Keratinocyte (primary cell): ENCODE measurements around the gene TUBGCP6. TPM values are rescaled to one million over a fixed set of nuclear protein-coding genes. Genes with fewer than 3 reads are reported as not detected.
A peak's percentile ranks its signal among the peaks of the same experiment; 100 is the strongest.

Experiments used
- DNase-seq: peaks from one replicate; pipeline ENCODE4 v3.0.0-alpha.2; 2011; ENCODE audit warnings: low read depth, missing footprints, low spot score
- FAIRE-seq: peaks from 2 replicates; lab custom pipeline; 2011; peaks lifted over from hg19 to GRCh38; lab: Jason Lieb, UNC
- H2AFZ ChIP-seq: 2 replicates; pipeline ENCODE4 v1.6.0; 2012; ENCODE audit warnings: low read length, control low read depth, inconsistent platforms; ENCODE audit not compliant: control insufficient read depth
- H3K27ac ChIP-seq: 2 replicates; pipeline ENCODE4 v1.5.1; 2011; ENCODE audit warnings: low read length; ENCODE audit not compliant: control insufficient read depth, insufficient read depth
- H3K27me3 ChIP-seq: 3 replicates; pipeline ENCODE4 v1.6.0; 2011; ENCODE audit warnings: low read length; ENCODE audit not compliant: control insufficient read depth, insufficient read depth; ENCODE audit errors: extremely low read depth
- H3K36me3 ChIP-seq, 2 experiments: 2 replicates in 1 of 2; 3 replicates in 1 of 2; pipeline ENCODE4 v1.5.1; 2011; ENCODE audit warnings: low read length in 2 of 2, mild to moderate bottlenecking in 1 of 2; ENCODE audit not compliant: control insufficient read depth in 2 of 2, insufficient read depth in 2 of 2; ENCODE audit errors: extremely low read depth in 1 of 2
- H3K4me1 ChIP-seq: 3 replicates; pipeline ENCODE4 v1.5.1; 2011; ENCODE audit warnings: low read length; ENCODE audit not compliant: control insufficient read depth, insufficient read depth; ENCODE audit errors: extremely low read depth
- H3K4me2 ChIP-seq: 3 replicates; pipeline ENCODE4 v1.6.0; 2011; ENCODE audit warnings: low read depth, low read length; ENCODE audit not compliant: control insufficient read depth, insufficient read depth; ENCODE audit errors: extremely low read depth
- H3K4me3 ChIP-seq, 3 experiments: fragments of 200-600 bp in 1 of 3; sonication (generic) in 1 of 3; 2 replicates in 2 of 3; 3 replicates in 1 of 3; pipeline ENCODE4 v1.5.1; 2011 to 2016; ENCODE audit warnings: low read length in 3 of 3, mild to moderate bottlenecking in 3 of 3, control low read depth in 2 of 3, inconsistent platforms in 1 of 3, low read depth in 1 of 3, mixed read lengths in 1 of 3, mixed run types in 1 of 3, moderate library complexity in 1 of 3; ENCODE audit not compliant: control insufficient read depth in 2 of 3, insufficient read depth in 2 of 3; ENCODE audit errors: extremely low read depth in 1 of 3
- H3K79me2 ChIP-seq: 2 replicates; pipeline ENCODE4 v1.6.0; 2012; ENCODE audit warnings: low read length; ENCODE audit not compliant: control insufficient read depth, insufficient read depth
- H3K9ac ChIP-seq: 3 replicates; pipeline ENCODE4 v1.6.0; 2011; ENCODE audit warnings: low read length; ENCODE audit not compliant: control insufficient read depth, insufficient read depth; ENCODE audit errors: extremely low read depth
- H3K9me1 ChIP-seq: 3 replicates; pipeline ENCODE4 v1.6.0; 2011; ENCODE audit warnings: low read length; ENCODE audit not compliant: control insufficient read depth, insufficient read depth; ENCODE audit errors: extremely low read depth
- H3K9me3 ChIP-seq: 2 replicates; pipeline ENCODE4 v1.5.1; 2012; ENCODE audit warnings: low read depth, low read length; ENCODE audit not compliant: control insufficient read depth
- H4K20me1 ChIP-seq: 3 replicates; pipeline ENCODE4 v1.6.0; 2011; ENCODE audit warnings: low read length; ENCODE audit not compliant: control insufficient read depth, insufficient read depth; ENCODE audit errors: extremely low read depth
- CTCF ChIP-seq, 3 experiments: IDR thresholded peaks in 1 of 3; conservative IDR thresholded peaks in 1 of 3; optimal IDR thresholded peaks in 1 of 3; 2 replicates in 2 of 3; 3 replicates in 1 of 3; pipeline versions ENCODE3 to v1.5.1; 2011; ENCODE audit warnings: low read length in 3 of 3, mild to moderate bottlenecking in 3 of 3, moderate library complexity in 2 of 3, control low read depth in 1 of 3, inconsistent platforms in 1 of 3; ENCODE audit not compliant: insufficient read depth in 2 of 3; ENCODE audit errors: extremely low read depth in 1 of 3
- EZH2 ChIP-seq: IDR thresholded peaks from one replicate; pipeline ENCODE4 v1.6.1; 2012; ENCODE audit warnings: inconsistent platforms, mild to moderate bottlenecking, low read length, moderate library complexity
- dilution Hi-C: fragments of 300-500 bp; cut with MboI; formaldehyde crosslinking; loops from one replicate; pipeline ENCODE4 v1.7.0; 2020; ENCODE audit warnings: low sequenced_read_pairs; ENCODE audit not compliant: extremely low pct_ligation_motif_present
- polyA plus RNA-seq, 5 experiments: library from polyadenylated mRNA; depleted of rRNA in 3 of 5; stranded (reverse) in 3 of 5; stranded (forward) in 1 of 5; unstranded in 1 of 5; fragments of >200 nt; gene quantifications; 1 replicate in 1 of 5; 2 replicates in 3 of 5; 3 replicates in 1 of 5; pipeline versions ENCODE4 v1.2.1 to v1.2.3, GENCODE V29; 2011 to 2012; ENCODE audit warnings: missing spikeins in 2 of 5, low read depth in 1 of 5, low replicate concordance in 1 of 5

The TUBGCP6 gene
- polyA plus RNA-seq, 1 donor (not counting 4 experiments of a cell fraction or from before 2014, with no cell fraction given), result 10.1 TPM

- Histone ChIP-seq H3K9ac (no peak overlapping the region), H3K27ac (no peak overlapping the region), H3K9me3 (peaks cover 2% of the 10 kb centered on the region), H3K9me1 (no peaks in the 10 kb centered on the region), H3K27me3 (no peaks in the 10 kb centered on the region), H3K4me2 (no peak overlapping the region), H4K20me1 (peaks cover 12% of the 10 kb centered on the region), H2AFZ (no peak overlapping the region), H3K36me3 (peaks cover 5 to 16% of the 10 kb centered on the region in 2 experiments), H3K79me2 (peaks cover 56% of the 10 kb centered on the region), H3K4me3 (no peak overlapping the region), H3K4me1 (peaks cover 7% of the 10 kb centered on the region)
- DNase-seq (no peak), FAIRE-seq (no peak)
- TF ChIP-seq CTCF (optimal IDR thresholded peaks at IDR 0.05 in 1 of 3, IDR thresholded peaks at IDR 0.05 in 1 of 3, conservative IDR thresholded peaks at IDR 0.05 in 1 of 3; ENCODE audit: extremely low read depth in 1 of 3, insufficient read depth in 2 of 3, low read length in 3 of 3) (peak; percentile 32 to 62 (median 39)), EZH2 (no peak)
- dilution Hi-C loops, result no loop called here
These were observed 8.0 kb downstream of the TUBGCP6 start for GRCh38 chr22:50236731-50237409.

- H3K79me2 ChIP-seq, result peaks cover 33% of the 10 kb centered on the region
- H3K27ac ChIP-seq, result no peak overlapping the region
- no peak overlapping the region for H3K4me2 ChIP-seq
- DNase-seq, result no peak
- TF ChIP-seq EZH2, result no peak
- no peak for TF ChIP-seq CTCF (optimal IDR thresholded peaks at IDR 0.05 in 1 of 3, IDR thresholded peaks at IDR 0.05 in 1 of 3, conservative IDR thresholded peaks at IDR 0.05 in 1 of 3; ENCODE audit: extremely low read depth in 1 of 3, insufficient read depth in 2 of 3, low read length in 3 of 3)
- H3K9me1 ChIP-seq, result no peaks in the 10 kb centered on the region
- no peak for FAIRE-seq
- H4K20me1 ChIP-seq, result peaks cover 8% of the 10 kb centered on the region
- no peak overlapping the region for H3K4me3 ChIP-seq
- dilution Hi-C loops, result no loop called here
- no peaks in the 10 kb centered on the region for H3K27me3 ChIP-seq
- no peaks in the 10 kb centered on the region for H3K4me1 ChIP-seq
- peaks cover 3 to 10% of the 10 kb centered on the region in 2 experiments for H3K36me3 ChIP-seq
- no peak overlapping the region for H3K9ac ChIP-seq
- no peak overlapping the region for H2AFZ ChIP-seq
- peaks cover 2% of the 10 kb centered on the region for H3K9me3 ChIP-seq
These were observed 11.6 kb downstream of the TUBGCP6 start for GRCh38 chr22:50233223-50233622.
